IMR-90 (cell line): ENCODE data around the gene ASIC2. TPM values are rescaled to one million over a fixed set of nuclear protein-coding genes. Genes with fewer than 3 reads are reported as not detected.

Source experiments
- ATAC-seq: fragments of 200-7000 bp; cut with Tn5 transposase; 2 replicates; pipeline ENCODE4 v1.9.1; 2020; ENCODE audit warnings: low read depth, mild to moderate bottlenecking, moderate library complexity
- BruUV-seq: library from RNA; stranded (reverse); fragments of 400-500 nt; replicated peaks from 2 replicates; lab custom pipeline; 2021; lab: Mats Ljungman, UMichigan
- CTCF ChIA-PET: fragments of 300-600 bp; formaldehyde crosslinking; extraction: SDS; loops from one replicate; lab custom pipeline; 2021; ENCODE audit warnings: antibody characterized with exemption; lab: Yijun Ruan, JAX
- POLR2A ChIA-PET: fragments of 300-600 bp; sonication (Branson Sonifier 250); formaldehyde crosslinking; loops from one replicate; lab custom pipeline; 2022; ENCODE audit warnings: antibody characterized with exemption; ENCODE audit not compliant: unreplicated experiment; lab: Charles Lee
- DNase-seq: peaks from one replicate; pipeline ENCODE4 v3.0.0; 2013
- H2AFZ ChIP-seq: replicated peaks from 2 replicates; pipeline ENCODE3; 2013; ENCODE audit warnings: low read length, mild to moderate bottlenecking; ENCODE audit not compliant: poor library complexity
- H2AK5ac ChIP-seq: 2 replicates; pipeline ENCODE4 v1.6.1; 2013; ENCODE audit warnings: low read depth, low read length, inconsistent platforms
- H2AK9ac ChIP-seq: replicated peaks from 2 replicates; pipeline ENCODE3; 2013; ENCODE audit warnings: mild to moderate bottlenecking, low read depth, low read length, moderate library complexity; ENCODE audit not compliant: poor library complexity
- H2BK120ac ChIP-seq: 2 replicates; pipeline ENCODE4 v1.6.1; 2013; ENCODE audit warnings: low read depth, low read length, inconsistent platforms
- H2BK15ac ChIP-seq: 3 replicates; pipeline ENCODE4 v1.6.1; 2013; ENCODE audit warnings: low read depth, low read length, inconsistent platforms
- H2BK20ac ChIP-seq: 2 replicates; pipeline ENCODE4 v1.6.1; 2013; ENCODE audit warnings: low read depth, mild to moderate bottlenecking, inconsistent platforms, low read length, moderate library complexity
- H2BK5ac ChIP-seq: 2 replicates; pipeline ENCODE4 v1.6.1; 2013; ENCODE audit warnings: mild to moderate bottlenecking, low read depth, low read length, inconsistent platforms; ENCODE audit not compliant: poor library complexity, severe bottlenecking
- H3K14ac ChIP-seq: replicated peaks from 2 replicates; pipeline ENCODE4 v1.6.1; 2013; ENCODE audit warnings: low read depth, low read length, inconsistent platforms
- H3K18ac ChIP-seq: 2 replicates; pipeline ENCODE4 v1.6.1; 2013; ENCODE audit warnings: low read depth, low read length, control low read depth
- H3K23ac ChIP-seq: 2 replicates; pipeline ENCODE4 v1.6.1; 2013; ENCODE audit warnings: low read depth, low read length, inconsistent platforms
- H3K27ac ChIP-seq: 2 replicates; pipeline ENCODE4 v1.5.1; 2013; ENCODE audit warnings: mild to moderate bottlenecking, control low read depth, low read length; ENCODE audit not compliant: insufficient read depth
- H3K27me3 ChIP-seq: 2 replicates; pipeline ENCODE4 v1.6.1; 2013; ENCODE audit warnings: low read length; ENCODE audit not compliant: control insufficient read depth, insufficient read depth
- H3K36me3 ChIP-seq: 2 replicates; pipeline ENCODE4 v1.6.1; 2013; ENCODE audit warnings: low read length, mixed read lengths; ENCODE audit not compliant: control insufficient read depth, insufficient read depth
- H3K4ac ChIP-seq: 2 replicates; pipeline ENCODE4 v1.6.1; 2013; ENCODE audit warnings: low read depth, low read length, inconsistent platforms
- H3K4me1 ChIP-seq: 2 replicates; pipeline ENCODE4 v1.6.1; 2013; ENCODE audit warnings: low read length, mixed read lengths; ENCODE audit not compliant: control insufficient read depth, insufficient read depth
- H3K4me2 ChIP-seq: 2 replicates; pipeline ENCODE4 v1.6.1; 2013; ENCODE audit warnings: low read depth, mild to moderate bottlenecking, control low read depth, low read length, moderate library complexity
- H3K4me3 ChIP-seq: 2 replicates; pipeline ENCODE4 v1.5.1; 2013; ENCODE audit warnings: low read depth, mild to moderate bottlenecking, control low read depth, low read length, moderate library complexity; ENCODE audit not compliant: insufficient read depth
- H3K56ac ChIP-seq: 2 replicates; pipeline ENCODE4 v1.6.1; 2013; ENCODE audit warnings: low read length, inconsistent platforms; ENCODE audit not compliant: insufficient read depth; ENCODE audit errors: extremely low read depth
- H3K79me1 ChIP-seq, 2 experiments: 2 replicates each; pipeline ENCODE4 v1.6.1; 2013; ENCODE audit warnings: low read length in 2 of 2, inconsistent platforms in 1 of 2, low read depth in 1 of 2
- H3K9ac ChIP-seq: 2 replicates; pipeline ENCODE4 v1.6.1; 2013; ENCODE audit warnings: low read depth, low read length, control low read depth
- H3K9me1 ChIP-seq: 2 replicates; pipeline ENCODE4 v1.6.1; 2013; ENCODE audit warnings: low read length, inconsistent platforms; ENCODE audit not compliant: insufficient read depth
- H3K9me3 ChIP-seq: 2 replicates; pipeline ENCODE4 v1.6.1; 2013; ENCODE audit warnings: low read length; ENCODE audit not compliant: control insufficient read depth, insufficient read depth
- H4K20me1 ChIP-seq: 2 replicates; pipeline ENCODE4 v1.6.1; 2013; ENCODE audit warnings: low read length, inconsistent platforms; ENCODE audit not compliant: insufficient read depth
- H4K5ac ChIP-seq: 2 replicates; pipeline ENCODE4 v1.6.1; 2013; ENCODE audit warnings: mild to moderate bottlenecking, low read depth, low read length, control low read depth
- H4K8ac ChIP-seq, 2 experiments: 2 replicates each; pipeline ENCODE4 v1.6.1; 2013; ENCODE audit warnings: low read depth in 2 of 2, low read length in 2 of 2, control low read depth in 1 of 2, inconsistent platforms in 1 of 2
- H4K91ac ChIP-seq: 2 replicates; pipeline ENCODE4 v1.6.1; 2013; ENCODE audit warnings: low read depth, low read length, inconsistent platforms; ENCODE audit not compliant: insufficient read depth
- CTCF ChIP-seq: conservative IDR thresholded peaks from 2 replicates; pipeline ENCODE4 v1.5.1; 2012; ENCODE audit warnings: mild to moderate bottlenecking, low read depth, low read length, improper control_type of control experiment
- NFE2L2 ChIP-seq: fragments of 150-350 bp; IDR thresholded peaks from 2 replicates; pipeline ENCODE4 v1.6.1; 2016; ENCODE audit warnings: low read depth, mild to moderate bottlenecking, low read length
- RAD21 ChIP-seq: IDR thresholded peaks from 2 replicates; pipeline ENCODE4 v1.6.1; 2012; ENCODE audit warnings: low read length, improper control_type of control experiment
- WGBS, 2 experiments: methylation state at CpG; one replicate each; pipeline versions ENCODE4 v1.1.5 to v1.1.7; 2013; ENCODE audit warnings: missing lambda C conversion rate in 2 of 2; ENCODE audit not compliant: insufficient read length in 1 of 2; ENCODE audit errors: extremely low coverage in 2 of 2; 5-methylcytosine and 5-hydroxymethylcytosine counted together
- dilution Hi-C: fragments of 300-500 bp; cut with HindIII; formaldehyde crosslinking; loops from one replicate; pipeline ENCODE4 v1.14.3; 2018; ENCODE audit warnings: low sequenced_read_pairs; ENCODE audit not compliant: unreplicated experiment
- in situ Hi-C: fragments of 300-500 bp; cut with MboI; formaldehyde crosslinking; loops from 3 replicates; pipeline ENCODE4 v1.14.3; 2019; ENCODE audit warnings: low sequenced_read_pairs, inconsistent platforms, mixed read lengths
- intact Hi-C: fragments of 100-400 bp; cut with micrococcal nuclease; formaldehyde crosslinking; loops from 2 replicates; pipeline ENCODE4 v1.10.0; 2022
- polyA plus RNA-seq, 3 experiments: library from polyadenylated mRNA; depleted of rRNA; stranded (reverse); fragments of >200 nt; gene quantifications; 2 replicates each; pipeline ENCODE4 v1.2.3, GENCODE V29; 2012; ENCODE audit warnings: low replicate concordance in 1 of 3
- total RNA-seq: library from RNA; depleted of rRNA; stranded (reverse); fragments of >200 nt; gene quantifications from 2 replicates; pipeline ENCODE4 v1.2.3, GENCODE V29; 2012

Gene ASIC2
- total and polyA plus RNA-seq, 2 of the 4 experiments (the other 2 are of a cell fraction), result under 0.01 to 0.15 TPM

GRCh38 chr17:33292201-33292980 is 704 bp downstream of the ASIC2 start:
- Histone ChIP-seq H3K4me3 (peak overlapping the region; percentile 52), H4K20me1 (no peaks in the 10 kb centered on the region), H2AFZ (peak overlapping the region; percentile 86), H3K56ac (no peak overlapping the region), H2BK120ac (no peak overlapping the region), H2BK5ac (no peak overlapping the region), H3K4me2 (peak overlapping the region; percentile 95), H3K4ac (no peak overlapping the region), H3K27me3 (peaks cover 23% of the 10 kb centered on the region), H3K79me1 (no peaks in the 10 kb centered on the region), H3K23ac (no peak overlapping the region), H3K9me3 (no peaks in the 10 kb centered on the region), H4K8ac (no peak overlapping the region), H3K4me1 (no peaks in the 10 kb centered on the region; the same call in 1 of the 2 replicates), H2AK9ac (no peak overlapping the region), H3K9ac (no peak overlapping the region; the same call in 1 of the 2 replicates), H3K9me1 (no peaks in the 10 kb centered on the region; the same call in 1 of the 2 replicates), H3K18ac (no peak overlapping the region), H4K91ac (no peak overlapping the region), H3K36me3 (no peaks in the 10 kb centered on the region), H4K5ac (no peak overlapping the region), H3K27ac (no peak overlapping the region; the same call in 1 of the 2 replicates), H2AK5ac (no peak overlapping the region), H3K14ac (no peak overlapping the region), H2BK20ac (no peak overlapping the region), H2BK15ac (no peak overlapping the region)
- 2% methylated on average over 37 of the region's 72 CpGs; no CpG with 5 or more reads in 1 of the 2 experiments for WGBS, 2 experiments
- in situ Hi-C loops, result no loop called here
- ATAC-seq (peak; percentile 65), DNase-seq (peak; percentile 20)
- CTCF ChIA-PET, result interaction anchor here (0.6 to 0.9 kb wide), 5 partner anchors 15 to 254 kb away, joined by 3 read pairs; no protein-coding TSS in a partner anchor
- TF ChIP-seq CTCF, result peak; percentile 30
- TF ChIP-seq NFE2L2, result no peak
- peak; percentile 33 for TF ChIP-seq RAD21
- intact Hi-C loops, result loop anchor here (2.0 to 10.0 kb wide), 3 partner anchors 75 to 382 kb away; no protein-coding TSS in a partner anchor
- dilution Hi-C loops, result no loop called here
- POLR2A ChIA-PET, result no interaction called here
- no TSS peak for BruUV-seq
